HG03460 (cell line): Measurements from ENCODE around the gene FAM25G.
"Not testable (repeated sequence)": the region's sequence is repeated elsewhere in the genome, so short reads cannot be mapped to it uniquely, and the experiment has no call there.

Source experiments
- ATAC-seq: cut with Tn5 transposase; IDR thresholded peaks from one replicate; pipeline ENCODE4 v1.9.1; 2021; ENCODE audit not compliant: unreplicated experiment

FAM25G gene

GRCh38 chr10:47491600-47491999 lies at the start of gene FAM25G:
Gene FAM25G (minus strand): TSS chr10:47491700. CDS start chr10:47491674, 26 bp downstream.
- not testable (repeated sequence) for ATAC-seq

GRCh38 chr10:47536430-47536829 lies 44.9 kb upstream of the FAM25G start:
- not testable (repeated sequence) for ATAC-seq

GRCh38 chr10:47523475-47523874 lies 32.0 kb upstream of the FAM25G start, which contains the start of gene AGAP9:
Gene AGAP9 (minus strand): TSS chr10:47523638. CDS start chr10:47523526, 112 bp downstream.
- ATAC-seq: not testable (repeated sequence)

- ATAC-seq: not testable (repeated sequence)
These were observed 10.8 kb upstream of the FAM25G start for GRCh38 chr10:47502313-47502712.

GRCh38 chr10:47494226-47494625 lies 2.7 kb upstream of the FAM25G start:
- ATAC-seq: not testable (repeated sequence)

- ATAC-seq: not testable (repeated sequence)
These were observed 1.9 kb downstream of the FAM25G start for GRCh38 chr10:47489630-47490029.

GRCh38 chr10:47485943-47486342 lies 5.6 kb downstream of the FAM25G start:
- not testable (repeated sequence) for ATAC-seq

- ATAC-seq: not testable (repeated sequence)
These were observed 6.7 kb downstream of the FAM25G start for GRCh38 chr10:47484786-47485185.

GRCh38 chr10:47483923-47484322 lies 7.6 kb downstream of the FAM25G start, which contains the start of gene ANXA8:
Gene ANXA8 (minus strand): TSS chr10:47484115. CDS start chr10:47483933, 182 bp downstream.
- ATAC-seq: not testable (repeated sequence)

- not testable (repeated sequence) for ATAC-seq
These were observed 9.1 kb downstream of the FAM25G start for GRCh38 chr10:47482367-47482766.

- not testable (repeated sequence) for ATAC-seq
These were observed 9.7 kb downstream of the FAM25G start for GRCh38 chr10:47481768-47482181.

GRCh38 chr10:47481182-47481766 lies 10.2 kb downstream of the FAM25G start:
- not testable (repeated sequence) for ATAC-seq

- ATAC-seq: not testable (repeated sequence)
These were observed 11.4 kb downstream of the FAM25G start for GRCh38 chr10:47480133-47480532.

- not testable (repeated sequence) for ATAC-seq
These were observed 13.4 kb downstream of the FAM25G start for GRCh38 chr10:47478114-47478513.

- ATAC-seq: not testable (repeated sequence)
These were observed 14.4 kb downstream of the FAM25G start for GRCh38 chr10:47477078-47477477.

- not testable (repeated sequence) for ATAC-seq
These were observed 16.4 kb downstream of the FAM25G start for GRCh38 chr10:47475101-47475500.

- not testable (repeated sequence) for ATAC-seq
These were observed 18.0 kb downstream of the FAM25G start for GRCh38 chr10:47473516-47473915.

GRCh38 chr10:47472647-47473046 lies 18.9 kb downstream of the FAM25G start:
- not testable (repeated sequence) for ATAC-seq

- ATAC-seq: not testable (repeated sequence)
These were observed 19.4 kb downstream of the FAM25G start for GRCh38 chr10:47472072-47472471.

- ATAC-seq: not testable (repeated sequence)
These were observed 22.6 kb downstream of the FAM25G start for GRCh38 chr10:47468731-47469528.

GRCh38 chr10:47467957-47468356 lies 23.5 kb downstream of the FAM25G start:
- ATAC-seq: not testable (repeated sequence)

GRCh38 chr10:47467458-47467857 lies 24.0 kb downstream of the FAM25G start:
- not testable (repeated sequence) for ATAC-seq
